Measurements from ENCODE around the gene TCF7L1.

The TCF7L1 gene

DNA sequence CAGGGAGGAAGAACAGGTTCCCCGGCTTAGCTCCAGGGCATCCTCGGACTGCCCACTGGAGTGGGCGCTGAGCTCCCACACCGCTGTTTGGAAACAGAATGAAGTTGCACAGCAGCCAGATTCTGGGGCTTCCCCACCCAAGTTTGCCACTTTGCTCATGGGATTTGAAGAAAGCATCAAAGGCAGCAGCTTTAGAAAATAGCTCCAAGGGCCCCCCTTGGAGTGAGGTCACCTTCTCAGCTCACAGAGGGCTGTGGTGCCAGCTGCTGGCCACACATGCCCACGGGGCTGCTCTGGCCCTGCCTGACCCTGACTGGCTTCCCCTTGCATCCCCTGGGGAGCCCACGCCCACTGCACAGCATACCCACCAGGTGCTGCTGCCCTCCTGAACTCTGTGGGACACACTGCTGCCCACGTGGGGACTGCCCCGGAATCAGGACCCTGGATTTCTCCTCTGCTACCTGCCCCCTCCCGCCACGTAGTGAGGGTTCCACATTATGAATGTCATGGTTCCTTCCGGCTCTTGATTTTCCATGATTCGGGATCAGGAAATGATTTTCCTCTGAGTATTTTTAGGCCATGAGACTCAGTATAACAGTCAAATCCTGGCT is 124.3 kb downstream of the TCF7L1 start:
- DNase-seq, result no peak

DNA sequence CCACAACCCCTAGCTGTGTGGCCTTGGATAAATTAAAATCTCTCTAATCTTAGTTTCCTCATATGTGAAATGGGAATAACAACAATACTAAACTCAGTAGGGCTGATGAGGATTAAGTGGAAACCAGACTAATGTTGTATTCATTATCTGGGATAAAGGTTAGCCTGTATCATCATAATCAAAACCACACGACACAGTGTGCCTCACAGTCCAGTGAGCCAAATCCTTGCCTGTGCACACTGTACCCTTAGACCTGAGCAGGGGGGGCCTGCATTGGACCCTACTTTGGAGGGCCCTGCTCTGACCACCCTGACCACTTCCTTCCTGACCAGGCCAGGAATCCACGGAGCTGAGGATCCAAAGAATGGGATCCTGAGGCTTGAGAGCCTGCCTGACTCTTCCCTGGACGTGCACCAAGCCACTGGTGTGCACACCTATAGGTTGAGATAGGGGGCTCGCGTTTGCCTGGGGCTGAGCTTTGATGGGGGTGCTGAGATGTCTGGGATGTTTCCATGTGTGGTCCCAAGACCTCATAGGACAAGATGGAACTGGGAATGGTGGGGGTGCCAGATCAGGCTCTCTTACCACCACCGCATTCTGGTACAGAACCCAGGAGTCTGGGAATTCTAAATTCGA is 124.9 kb downstream of the TCF7L1 start:
- DNase-seq, result no peak

DNA sequence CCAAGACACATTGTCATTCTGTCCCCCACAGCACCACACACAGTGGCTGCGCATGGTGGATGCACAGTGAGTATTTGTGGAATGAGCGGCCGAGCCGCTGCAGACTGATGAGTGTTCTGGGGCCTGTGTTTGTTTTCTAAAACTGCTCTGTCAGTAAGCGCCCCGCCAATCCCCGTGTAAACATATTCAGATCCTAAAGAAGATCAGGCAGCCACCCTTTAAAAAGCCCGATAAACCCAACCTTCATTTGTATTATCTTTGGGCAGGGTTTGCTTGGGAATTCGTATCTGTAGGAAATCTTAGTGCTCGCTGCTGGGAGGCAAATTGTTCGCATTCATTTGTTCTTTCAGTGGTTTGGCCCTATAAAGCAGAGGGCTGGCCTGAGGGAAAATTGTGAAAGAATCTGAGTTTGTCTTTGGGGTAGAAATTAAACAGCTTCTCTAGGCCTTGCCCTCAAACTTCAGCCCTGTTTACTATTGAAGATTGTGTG is 126.0 kb downstream of the TCF7L1 start:
- DNase-seq, result no peak

DNA sequence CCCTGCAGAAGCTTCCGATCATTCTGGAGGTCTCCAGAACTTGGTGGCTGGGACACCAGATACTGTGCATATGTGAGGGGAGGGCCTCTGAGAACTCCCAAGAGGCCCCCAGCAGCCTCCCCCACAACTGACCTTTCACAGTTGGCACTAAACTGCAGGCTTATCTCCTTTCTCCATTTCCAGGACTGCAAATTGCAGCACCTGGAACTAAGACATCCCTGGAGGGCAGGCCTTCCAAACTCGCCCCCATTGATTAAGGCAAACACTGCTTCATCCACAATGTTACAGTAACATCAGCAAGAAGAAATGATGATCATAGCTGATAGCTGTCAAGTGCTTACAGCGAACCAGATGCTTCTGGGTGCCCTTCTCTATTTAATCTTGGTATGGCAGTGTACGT is 126.7 kb downstream of the TCF7L1 start:
- no peak for DNase-seq

DNA sequence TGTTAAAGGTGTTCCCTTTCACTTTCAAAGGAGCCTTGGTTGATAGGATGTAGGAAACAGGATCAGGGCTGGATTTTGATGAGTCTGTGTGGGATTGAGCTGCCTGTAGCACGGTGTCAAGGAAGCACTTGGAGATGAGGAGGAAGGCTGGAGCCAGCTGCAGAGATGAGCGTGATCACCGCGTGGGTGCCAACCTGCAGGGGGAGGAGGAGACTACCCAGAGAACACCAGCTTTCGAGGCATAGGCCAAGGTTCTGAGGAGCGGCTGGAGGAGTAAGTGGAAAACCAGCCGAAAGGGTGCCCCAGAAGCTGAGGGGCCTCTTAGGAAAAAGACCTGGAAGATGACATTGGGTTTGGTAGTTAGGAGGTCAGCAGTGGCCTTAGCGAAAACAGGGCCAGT is 130.4 kb downstream of the TCF7L1 start:
- DNase-seq, result no peak

DNA sequence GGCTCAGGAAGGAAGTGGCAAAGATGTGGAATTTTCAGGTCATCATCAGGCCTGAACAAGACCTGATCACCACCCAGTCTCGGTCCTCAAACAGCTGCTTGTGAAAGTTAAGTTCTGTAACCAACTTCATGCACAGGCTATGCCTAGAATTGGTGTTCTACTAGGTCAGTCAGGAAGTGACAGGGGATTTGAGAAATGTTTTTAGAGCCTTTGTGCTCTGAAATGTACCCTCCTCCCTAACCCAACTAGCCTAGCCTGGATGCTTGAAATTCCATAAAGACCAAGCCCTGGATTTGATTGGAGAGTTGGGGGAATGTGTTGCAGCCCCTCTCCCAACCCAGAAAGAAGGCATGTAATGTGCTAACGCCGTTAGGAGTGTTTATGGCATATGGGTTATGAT is 131.3 kb downstream of the TCF7L1 start:
- no peak for DNase-seq

DNA sequence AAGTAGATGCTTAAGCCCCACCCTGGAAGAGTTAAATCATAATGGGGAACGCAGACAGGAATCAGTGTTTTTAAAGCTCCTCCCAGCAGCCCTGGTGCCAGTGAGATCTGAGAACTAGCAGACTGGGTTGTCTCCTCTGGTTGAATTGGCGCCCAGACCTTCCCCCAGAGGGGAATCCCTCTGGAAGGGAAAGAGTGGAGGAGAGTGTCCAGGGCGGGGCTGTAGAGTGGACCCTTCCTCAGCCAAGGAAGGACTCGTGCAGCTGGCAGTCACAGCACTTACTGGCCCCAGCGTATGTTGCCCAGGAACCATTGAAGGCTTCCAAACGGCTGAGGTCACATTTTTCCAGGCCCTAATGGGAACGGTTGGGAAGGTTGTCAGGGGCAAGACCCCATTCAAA is 132.1 kb downstream of the TCF7L1 start:
- DNase-seq, result no peak

DNA sequence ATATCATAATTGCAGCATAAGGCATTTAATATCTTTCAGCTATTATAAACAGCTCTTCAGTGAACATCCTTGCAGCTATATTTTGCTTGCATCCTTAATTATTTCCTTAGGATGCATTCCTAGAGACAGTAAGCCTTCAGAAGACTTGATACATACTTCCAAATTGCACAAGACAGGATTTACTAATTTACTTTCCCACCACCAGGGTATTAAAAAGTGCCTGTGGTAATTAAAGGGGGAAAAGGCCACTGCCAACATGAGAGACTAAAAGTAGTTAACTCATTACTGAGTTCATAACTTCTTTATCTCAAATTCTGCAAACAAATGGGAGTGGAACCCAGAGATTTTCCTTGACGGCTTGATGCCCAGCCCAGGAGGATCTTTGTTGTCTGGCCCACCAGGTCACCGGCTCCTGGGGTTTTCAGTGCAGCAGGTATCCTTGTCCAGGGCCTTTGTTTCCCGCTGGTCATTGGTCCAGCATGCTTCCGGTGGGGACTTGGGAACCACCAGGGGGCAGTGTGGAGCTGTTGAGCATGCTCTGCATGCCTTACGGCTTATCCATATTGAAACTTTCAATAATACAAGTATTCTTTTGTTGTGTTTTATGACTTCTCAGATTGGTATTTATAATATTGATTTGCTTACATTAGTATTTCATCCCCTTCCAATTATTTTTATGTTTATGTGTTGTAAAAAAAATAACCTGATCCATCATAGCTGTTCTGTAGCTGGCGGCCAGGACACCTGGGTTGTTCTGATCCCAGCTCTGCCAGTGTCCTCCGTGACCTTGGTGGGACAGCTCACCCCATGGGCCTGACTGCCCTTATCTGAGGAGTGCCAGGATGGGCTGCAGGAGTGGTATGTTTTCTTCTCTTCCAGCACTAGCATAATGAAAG is 133.2 kb downstream of the TCF7L1 start:
- DNase-seq, result no peak

DNA sequence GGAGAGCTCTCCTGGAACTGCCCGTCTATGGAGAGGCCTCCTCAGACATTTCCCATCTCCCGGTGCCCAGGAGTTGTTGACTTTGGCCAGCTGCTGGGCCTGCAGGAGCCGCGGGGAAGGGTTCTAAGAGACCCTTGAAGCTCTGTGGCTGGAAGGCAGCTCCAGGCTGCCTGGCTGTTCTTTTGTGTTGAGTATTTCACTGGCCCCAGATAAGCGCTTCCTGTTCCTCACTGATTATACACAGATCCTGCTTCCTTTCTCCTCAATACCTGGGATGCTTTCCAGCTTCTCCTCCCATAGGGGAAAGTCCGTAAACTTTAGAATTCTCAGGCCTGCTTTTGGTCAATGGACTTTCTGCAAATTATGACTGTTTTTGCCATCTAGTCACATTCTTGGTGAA is 136.8 kb downstream of the TCF7L1 start:
- DNase-seq, result no peak

DNA sequence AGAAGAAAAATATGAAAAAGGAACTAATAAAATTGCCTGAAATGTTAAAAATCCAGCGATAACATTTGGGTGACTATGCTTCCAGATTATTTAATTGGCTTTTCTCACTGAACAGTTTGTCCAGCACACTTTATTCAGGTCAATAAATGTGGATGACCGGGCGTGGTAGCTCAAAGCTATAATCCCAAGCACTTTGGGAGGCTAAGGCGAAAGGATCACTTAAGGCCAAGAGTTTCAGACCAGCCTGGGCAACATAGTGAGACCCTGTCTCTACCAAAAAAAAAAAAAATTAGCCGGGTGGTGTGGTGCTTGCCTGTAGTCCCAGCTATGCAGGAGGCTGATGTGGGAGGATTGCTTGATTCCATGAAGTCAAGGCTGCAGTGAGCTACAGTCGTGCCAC is 139.2 kb downstream of the TCF7L1 start:
- DNase-seq, result no peak

DNA sequence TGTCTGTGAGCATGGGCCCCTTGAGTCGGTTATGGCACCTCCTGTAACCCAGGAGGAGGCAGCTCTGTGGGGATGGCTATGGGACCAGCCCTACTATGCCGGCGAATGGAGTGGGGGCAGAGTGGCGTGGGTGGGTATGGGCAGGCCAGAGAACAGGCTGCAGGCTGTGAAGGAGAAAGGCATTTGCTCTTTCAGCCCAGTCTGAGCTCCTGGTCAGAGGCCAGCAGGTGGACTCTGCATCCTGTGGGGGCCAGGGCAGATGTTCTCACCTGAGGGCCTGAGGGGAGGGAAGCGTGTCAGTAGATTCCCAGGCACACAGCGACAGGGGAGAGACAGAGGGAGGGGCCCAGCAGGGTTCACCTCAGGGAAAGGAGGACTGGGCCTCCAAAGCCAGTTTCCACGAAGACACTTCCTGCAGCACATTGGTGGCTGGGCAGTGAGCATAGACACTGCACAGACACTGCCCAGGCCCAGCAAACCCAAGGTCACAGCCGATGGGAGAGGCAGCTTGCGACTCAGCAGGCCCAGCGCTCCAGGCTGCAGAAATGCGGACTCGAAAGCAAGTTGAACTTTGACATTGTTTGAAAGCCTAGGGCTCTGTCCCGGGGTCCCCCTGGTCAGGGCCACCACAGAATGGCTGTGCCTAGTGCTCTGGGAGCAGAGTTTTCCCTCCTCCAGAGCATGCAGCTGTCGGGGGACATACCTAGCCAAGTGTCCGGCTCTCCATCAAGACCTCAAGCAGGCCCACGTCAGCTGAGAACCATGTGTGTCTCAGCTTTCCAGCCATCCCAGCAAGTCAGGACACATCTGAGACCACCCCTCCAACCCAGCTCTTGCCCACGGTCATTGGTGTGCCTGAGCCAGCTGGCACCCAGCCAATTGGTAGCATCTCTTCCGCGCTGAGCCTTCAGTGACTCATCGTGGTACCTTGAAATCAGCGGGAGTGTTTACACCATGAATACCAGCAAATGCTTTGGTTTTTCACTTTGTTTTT is 140.8 kb downstream of the TCF7L1 start:
- no peak for DNase-seq

DNA sequence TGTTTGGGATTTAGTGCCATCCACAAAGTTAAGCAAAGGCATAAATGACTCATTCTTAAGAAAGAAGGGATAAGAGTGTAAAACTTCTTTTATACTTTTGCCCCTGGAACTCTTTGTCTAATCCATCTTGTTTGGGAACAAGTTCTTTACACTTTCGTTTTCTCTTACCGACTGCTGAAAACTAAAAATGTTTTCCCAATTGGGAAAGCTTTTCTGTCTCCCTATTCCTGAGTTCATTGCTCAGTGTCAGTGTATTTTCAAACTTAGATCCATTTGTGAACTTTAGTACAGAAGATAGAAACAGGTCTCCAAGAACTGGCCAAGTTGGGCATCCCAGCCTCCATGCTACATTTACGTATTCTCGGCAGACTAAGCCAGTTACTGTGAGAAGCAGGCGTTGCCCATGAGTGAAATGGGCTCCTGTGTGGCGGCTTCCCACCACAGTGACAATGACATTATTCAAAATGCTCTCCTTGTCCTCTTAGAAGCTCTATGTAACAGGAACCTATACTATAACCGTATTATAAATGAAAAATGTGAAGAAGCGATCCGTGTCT is 142.9 kb downstream of the TCF7L1 start:
- no peak for DNase-seq

DNA sequence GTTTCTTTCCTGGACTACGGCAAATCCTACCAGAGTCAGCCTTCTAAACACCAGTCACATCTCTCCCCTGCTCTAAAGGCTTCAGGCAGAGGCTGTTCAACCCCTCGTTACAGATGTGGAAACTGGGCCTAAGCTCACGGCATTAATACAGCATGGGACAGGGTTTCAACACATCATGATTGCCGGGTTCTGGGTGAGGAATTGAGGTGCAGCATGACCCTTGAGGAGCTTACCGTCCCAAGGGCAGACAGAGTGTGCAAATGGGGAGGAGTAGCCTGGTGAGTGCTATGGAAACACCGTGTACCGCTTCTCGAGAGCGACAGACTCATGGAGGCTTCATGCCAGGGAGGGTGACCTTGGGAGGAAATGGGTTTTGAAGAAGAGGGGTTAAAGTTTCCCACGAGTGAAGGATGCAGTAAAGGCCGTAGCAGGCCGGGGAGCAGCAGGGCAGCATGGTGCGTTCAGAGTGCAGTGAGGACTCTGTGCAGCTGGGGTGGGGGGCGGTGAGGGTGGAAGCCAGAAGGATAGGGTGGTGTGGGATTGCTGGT is 143.5 kb downstream of the TCF7L1 start:
- DNase-seq, result no peak

DNA sequence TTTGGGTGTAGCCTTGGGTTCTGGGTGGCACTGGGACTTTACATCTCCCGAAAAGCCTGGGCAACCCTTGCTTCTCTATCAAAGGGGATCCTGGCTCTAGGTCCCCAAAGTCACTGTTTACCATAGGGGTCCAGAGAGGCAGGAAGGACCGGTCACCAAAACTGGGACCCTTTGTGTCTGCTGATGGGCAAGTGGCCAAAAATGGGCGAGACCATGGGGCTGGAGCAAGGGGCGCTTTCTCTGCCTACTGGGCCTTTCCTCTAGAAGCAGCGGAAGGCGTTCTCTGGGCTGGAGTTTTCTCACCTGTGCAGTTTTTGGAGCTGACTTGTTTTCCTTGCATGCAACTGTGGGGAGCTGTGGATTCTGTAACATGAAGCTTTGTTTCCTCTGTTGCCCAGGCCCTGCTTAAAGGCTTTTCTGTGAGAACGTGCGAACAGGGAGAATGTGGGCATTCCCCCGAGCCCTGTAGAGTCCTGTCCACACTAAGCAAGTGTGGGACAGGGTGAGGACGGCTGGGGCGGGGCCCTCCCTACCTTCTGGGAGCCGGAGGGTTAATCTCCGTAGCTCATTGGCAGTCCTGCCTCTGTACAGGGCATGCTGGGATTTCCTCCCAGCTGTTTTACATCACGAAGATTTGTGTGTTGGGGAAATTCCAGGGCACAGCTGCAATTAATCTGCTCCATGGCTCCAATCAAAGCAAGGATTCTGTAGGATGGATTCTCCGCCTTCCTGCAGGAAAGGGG is 144.4 kb downstream of the TCF7L1 start:
- DNase-seq, result no peak

DNA sequence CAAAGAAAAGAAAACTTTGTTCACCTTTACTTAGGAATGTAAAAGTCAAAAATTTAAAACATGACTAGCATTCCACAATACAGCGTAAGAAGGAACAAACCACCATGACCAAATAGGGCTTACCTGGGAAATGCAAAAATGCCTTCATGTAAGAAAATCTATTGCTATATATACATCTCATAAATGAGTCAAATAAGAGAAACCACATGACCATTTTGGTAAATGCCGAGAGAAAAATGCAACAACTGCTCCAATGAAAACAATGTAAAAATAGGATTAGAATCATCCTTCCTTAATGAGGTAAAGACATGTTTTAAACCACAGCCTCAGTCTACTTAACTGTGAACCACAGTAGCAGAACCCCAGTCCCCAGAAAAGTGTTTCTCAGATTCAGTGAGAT is 145.2 kb downstream of the TCF7L1 start:
- DNase-seq, result no peak

DNA sequence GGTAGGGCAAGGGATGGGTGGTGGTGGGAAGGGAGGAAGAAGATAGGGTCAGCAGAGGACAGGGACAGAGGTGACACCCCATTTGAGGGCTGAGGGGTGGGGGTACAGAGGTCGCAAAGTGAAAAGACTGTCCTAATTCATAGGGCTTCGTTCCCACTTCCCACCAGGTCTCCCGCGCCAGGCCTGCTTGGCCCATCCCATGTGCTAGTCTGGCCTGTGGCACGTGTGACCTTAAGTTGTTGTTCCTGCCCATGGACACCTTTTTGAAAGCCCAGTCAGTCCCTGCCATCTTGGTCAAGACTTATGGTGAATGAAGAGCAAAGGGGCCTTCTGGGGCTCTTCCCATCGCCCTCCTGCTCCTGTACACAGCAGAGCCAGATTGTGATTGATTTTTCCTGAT is 148.4 kb downstream of the TCF7L1 start:
- DNase-seq, result no peak

DNA sequence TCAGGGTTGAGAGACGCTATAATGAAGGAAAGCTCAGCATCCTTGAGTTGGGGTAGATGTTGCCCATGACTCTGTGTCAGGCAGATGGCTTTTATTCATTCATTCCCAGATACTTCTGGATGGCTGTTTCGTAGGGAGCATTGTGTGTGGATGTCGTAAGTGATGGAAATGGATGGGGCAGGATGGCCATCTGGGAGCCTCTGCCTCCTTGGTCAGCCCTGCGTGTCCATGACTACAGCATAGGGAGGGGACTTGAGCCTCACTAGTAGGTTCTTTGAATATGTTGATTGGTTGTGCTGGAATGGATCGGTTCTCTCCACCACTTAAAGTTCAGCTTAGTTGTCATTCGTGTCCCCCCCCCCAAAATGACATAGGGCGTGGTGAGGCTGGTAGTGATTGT is 149.7 kb downstream of the TCF7L1 start:
- no peak for DNase-seq

DNA sequence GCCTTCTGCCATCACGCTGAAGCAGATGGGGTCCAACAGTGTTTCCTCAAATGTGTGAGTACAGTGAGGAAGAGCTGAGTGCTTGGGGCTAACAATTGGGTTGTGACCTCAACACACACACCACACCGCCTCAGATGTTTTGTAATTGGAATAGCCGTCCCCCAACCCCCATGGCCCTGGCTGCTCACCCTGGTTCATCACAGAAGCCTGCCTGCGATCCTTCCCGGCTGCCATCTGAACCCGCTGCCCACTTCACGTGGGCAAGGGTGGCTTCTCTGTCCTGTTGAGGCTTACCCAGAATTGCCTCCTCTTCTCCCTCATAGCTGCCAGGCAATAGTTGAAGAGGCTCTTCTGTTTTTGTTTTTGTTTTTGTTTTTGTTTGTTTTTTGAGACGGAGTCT is 150.4 kb downstream of the TCF7L1 start:
- DNase-seq, result no peak

DNA sequence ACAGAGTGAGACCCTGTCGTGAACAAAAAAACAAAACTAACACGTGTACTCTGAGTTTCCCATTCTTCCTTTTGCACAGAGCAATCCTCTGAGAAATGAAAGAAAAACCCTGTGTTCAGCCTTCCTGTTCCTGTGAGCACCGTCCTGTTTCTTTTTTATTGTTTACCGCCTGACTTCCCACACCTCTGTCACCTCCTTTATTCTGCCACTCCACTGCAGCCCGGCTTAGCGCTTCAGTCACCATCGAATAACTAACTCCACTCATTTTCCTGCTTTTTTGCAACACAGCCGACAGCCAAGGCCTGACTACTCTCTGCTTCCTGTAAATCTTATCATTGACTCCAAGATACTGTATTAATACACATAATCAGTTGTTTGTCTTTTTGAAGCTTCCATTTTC is 153.7 kb downstream of the TCF7L1 start:
- no peak for DNase-seq

DNA sequence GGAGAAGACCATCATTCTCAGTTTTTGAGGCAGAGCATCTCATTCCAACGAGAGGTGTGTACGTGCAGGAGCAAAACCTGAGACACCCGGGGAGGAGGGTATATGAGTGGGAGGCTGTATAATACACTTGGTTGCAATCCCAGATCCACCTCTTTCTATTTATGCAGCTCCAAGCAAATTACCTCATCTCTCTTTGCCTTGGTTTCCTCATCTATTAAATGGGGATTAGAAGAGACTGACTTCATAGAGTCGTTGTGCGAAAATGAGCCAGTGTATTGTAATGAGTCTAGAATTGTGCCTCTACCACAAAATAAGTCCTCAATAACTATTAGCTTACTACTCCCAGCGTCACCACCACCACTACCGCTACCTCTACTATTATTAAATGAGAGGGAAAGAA is 154.5 kb downstream of the TCF7L1 start:
- no peak for DNase-seq

DNA sequence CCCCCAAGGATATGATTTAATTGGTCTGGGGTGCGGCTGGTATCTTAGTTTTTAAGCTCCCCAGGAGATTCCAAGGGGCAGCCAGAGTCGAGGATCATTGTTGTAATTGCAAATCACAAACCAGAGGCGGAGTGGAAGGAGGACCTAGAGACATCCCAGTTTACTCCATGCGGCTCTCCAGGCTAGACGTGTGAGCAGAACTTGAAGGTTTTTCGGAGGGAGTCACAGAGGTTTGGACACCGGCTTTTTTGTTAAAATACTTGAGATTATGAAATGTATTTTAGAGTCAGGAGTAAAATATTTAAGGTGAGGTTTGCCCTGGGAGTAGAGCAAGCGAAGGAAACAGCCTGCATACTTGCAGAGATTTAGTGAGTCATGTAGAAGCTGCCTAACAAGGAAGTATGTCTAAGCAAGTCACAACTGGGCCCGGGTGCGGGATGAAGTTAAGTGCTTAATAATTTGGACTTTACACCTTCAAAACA is 155.1 kb downstream of the TCF7L1 start:
- no peak for DNase-seq
